ENCODE data around the gene EIF2AK2. TPM values are rescaled to one million over a fixed set of nuclear protein-coding genes. Genes with fewer than 3 reads are reported as not detected.
"Not testable (repeated sequence)": the region's sequence is repeated elsewhere in the genome, so short reads cannot be mapped to it uniquely, and the experiment has no call there.

EIF2AK2 gene
- total RNA-seq (2014; rRNA removed; shearing (Covaris generic)), result 11.7 and 14.5 TPM in 2 replicates

GRCh38 chr2:37156857-37157714 lies at the start of gene EIF2AK2:
Gene EIF2AK2, minus strand, starts transcription at chr2:37156980. Its CDS starts 9,174 bp downstream, at chr2:37147806.
- DNase-seq (ENCODE audit: low spot score), result peak; percentile 77

- no peak for DNase-seq (ENCODE audit: low spot score)
Measured at GRCh38 chr2:37205689-37206341, 49.0 kb upstream of the EIF2AK2 start.

DNA sequence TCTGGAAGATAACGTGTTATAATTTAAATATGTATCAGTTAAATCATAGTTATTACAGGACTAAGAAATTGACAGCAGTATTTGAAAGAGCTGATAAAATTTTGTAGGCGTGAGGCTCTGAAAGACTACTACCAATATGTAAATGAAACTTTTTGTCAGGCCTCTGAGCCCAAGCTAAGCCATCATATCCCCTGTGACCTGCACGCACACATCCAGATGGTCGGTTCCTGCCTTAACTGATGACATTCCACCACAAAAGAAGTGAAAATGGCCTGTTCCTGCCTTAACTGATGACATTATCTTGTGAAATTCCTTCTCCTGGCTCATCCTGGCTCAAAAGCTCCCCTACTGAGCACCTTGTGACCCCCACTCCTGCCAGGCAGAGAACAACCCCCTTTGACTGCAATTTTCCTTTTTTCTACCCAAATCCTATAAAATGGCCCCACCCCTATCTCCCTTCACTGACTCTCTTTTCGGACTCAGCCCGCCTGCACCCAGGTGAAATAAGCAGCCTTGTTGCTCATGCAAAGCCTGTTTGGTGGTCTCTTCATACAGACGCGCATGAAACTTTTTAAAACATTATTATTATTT lies 48.4 kb upstream of the EIF2AK2 start:
- not testable (repeated sequence) for DNase-seq (ENCODE audit: low spot score)

GRCh38 chr2:37203708-37204107 lies 46.9 kb upstream of the EIF2AK2 start:
- DNase-seq (ENCODE audit: low spot score), result no peak

GRCh38 chr2:37201766-37202165 lies 45.0 kb upstream of the EIF2AK2 start:
- DNase-seq (ENCODE audit: low spot score), result no peak

GRCh38 chr2:37201208-37201607 lies 44.4 kb upstream of the EIF2AK2 start:
- no peak for DNase-seq (ENCODE audit: low spot score)

GRCh38 chr2:37198681-37199065 lies 41.9 kb upstream of the EIF2AK2 start:
- no peak for DNase-seq (ENCODE audit: low spot score)

GRCh38 chr2:37196320-37197195 lies 39.8 kb upstream of the EIF2AK2 start, which contains the start of gene CEBPZOS:
Gene CEBPZOS, plus strand, starts transcription at chr2:37196496. Its CDS starts 3,209 bp downstream, at chr2:37199705.
- peak; percentile 92 for DNase-seq (ENCODE audit: low spot score)

- not testable (repeated sequence) for DNase-seq (ENCODE audit: low spot score)
Measured at GRCh38 chr2:37195862-37196319, 39.1 kb upstream of the EIF2AK2 start.

GRCh38 chr2:37192551-37192950 lies 35.8 kb upstream of the EIF2AK2 start:
- DNase-seq (ENCODE audit: low spot score), result no peak

DNA sequence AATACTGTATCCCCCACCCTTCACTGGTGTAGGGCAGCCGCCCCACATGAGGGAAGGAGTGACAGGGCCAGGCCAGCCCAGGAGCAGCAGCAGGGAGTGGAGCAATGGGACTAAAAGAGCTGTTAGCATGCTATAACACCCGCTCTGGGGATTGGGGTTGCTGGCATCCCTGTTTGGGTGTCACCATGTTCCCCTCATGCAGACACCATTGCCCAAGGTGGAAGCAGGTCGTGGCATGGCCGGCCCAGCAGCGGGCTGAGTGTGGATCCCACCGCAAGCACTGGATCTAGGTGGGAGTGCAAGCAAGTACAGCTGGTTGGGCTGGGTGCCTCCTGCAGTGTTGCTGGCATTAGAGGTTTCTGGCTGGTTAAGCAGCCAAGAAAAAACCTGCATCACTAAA lies 35.0 kb upstream of the EIF2AK2 start:
- no peak for DNase-seq (ENCODE audit: low spot score)

DNA sequence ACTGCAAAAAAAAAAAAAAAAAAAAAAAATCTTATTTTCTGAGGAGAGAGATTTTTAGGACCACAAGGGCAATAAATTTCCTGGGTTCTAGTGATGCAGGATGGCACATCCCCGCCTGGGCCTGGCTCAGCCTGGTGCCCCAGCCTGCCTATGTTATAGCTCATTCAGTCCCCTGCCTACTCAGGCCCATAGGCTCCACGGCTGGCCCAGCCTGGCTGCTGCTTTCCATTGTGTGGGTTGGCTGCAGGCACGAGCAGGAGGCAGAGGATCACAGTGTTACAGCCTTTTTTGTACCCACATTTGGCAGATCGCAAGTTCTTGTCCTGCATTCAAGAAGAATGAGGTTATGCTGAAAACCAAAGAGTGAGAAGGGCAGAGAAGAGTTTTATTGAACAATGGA lies 34.5 kb upstream of the EIF2AK2 start:
- DNase-seq (ENCODE audit: low spot score), result no peak

DNA sequence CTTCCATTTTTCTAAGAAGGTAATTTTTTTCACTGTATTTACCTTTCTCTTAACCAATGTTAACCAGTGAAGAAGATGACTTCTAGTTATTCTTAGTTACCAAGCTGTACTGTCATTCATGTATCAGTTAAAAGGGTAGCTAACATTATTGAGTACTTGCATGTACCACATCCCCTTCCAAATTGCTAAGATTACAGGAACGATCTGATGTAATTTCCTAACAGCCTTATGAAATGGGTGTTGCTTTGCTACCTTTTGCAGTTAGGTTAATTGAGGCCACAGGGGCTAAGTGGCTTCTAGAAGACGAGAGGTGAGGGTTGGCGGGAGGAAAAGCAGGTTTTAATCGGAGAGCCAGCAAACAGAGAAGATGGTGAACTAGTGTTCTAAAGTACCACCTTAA lies 33.5 kb upstream of the EIF2AK2 start:
- no peak for DNase-seq (ENCODE audit: low spot score)

- DNase-seq (ENCODE audit: low spot score), result peak; percentile 79
Measured at GRCh38 chr2:37189452-37190153, 32.8 kb upstream of the EIF2AK2 start.

DNA sequence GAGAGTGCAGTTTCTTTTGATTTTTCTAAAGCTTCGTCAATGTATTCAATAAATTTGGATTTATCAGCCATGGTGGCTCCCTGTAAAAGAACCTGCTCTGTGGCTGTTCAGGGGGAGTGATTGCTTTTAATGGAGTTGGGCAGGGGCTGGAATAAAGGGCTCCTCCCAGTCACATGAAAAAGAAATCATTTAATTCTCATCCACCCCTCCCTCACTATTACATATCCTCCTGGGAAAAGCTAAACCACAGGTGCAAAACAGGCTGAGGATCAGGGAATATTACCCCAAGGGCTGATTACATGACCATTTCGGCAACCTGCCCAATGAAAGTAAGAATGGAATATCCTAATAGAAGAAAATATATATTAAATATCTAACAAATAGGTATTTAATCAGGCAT lies 31.8 kb upstream of the EIF2AK2 start, which contains the start of gene SULT6B1:
Gene SULT6B1, minus strand, starts transcription at position 101 of the 400 bp plus-strand sequence. Its CDS starts 30 bp downstream, at position 71.
- DNase-seq (ENCODE audit: low spot score), result no peak

GRCh38 chr2:37181726-37182684 lies 25.2 kb upstream of the EIF2AK2 start:
- peak; percentile 26 for DNase-seq (ENCODE audit: low spot score)

DNA sequence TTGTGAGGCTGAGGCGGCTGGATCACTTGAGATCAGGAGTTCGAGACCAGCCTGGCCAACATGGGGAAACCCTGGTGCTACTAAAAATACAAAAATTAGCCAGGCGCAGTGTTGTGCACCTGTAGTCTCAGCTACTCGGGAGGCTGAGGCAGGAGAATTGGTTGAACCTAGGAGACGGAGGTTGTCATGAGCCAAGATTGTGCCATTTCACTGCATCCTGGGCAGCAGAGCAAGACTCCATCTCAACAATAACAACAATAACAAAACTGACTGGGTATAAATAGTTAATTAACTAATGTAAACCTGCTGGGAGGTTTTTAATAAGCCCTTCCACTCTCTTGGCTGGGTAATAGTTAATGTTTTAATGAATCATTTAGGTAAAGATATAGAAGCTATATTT lies 23.9 kb upstream of the EIF2AK2 start:
- no peak for DNase-seq (ENCODE audit: low spot score)

DNA sequence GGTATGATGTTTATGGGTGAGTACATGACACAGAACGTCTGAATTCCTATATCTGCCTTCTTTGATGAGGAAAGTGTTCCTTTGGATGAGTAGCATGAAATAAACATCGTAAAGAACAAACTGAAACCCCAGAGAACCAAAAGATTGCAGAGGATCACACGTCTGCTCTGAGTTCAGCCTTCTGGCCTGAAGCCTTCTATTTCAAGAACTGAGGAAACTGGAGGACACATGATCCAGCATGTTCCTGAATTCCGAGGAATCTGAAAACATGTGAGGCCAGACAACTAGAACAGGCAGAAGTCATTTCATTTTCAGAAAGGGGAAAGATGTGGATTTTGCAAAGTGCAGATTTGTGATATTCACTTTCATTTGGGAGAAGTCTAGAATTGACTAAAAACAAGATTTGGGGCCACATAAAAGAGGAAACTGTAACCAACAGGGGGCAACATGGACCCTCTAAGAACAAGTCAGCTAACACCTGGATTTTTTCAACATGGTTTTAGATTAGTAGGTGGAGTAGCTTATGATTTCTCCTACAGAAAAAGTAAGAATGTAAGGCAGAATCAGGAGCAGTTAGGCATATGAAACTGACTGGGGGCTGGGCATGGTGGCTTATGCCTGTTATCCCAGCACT lies 23.3 kb upstream of the EIF2AK2 start:
- DNase-seq (ENCODE audit: low spot score), result no peak

GRCh38 chr2:37173741-37174140 lies 17.0 kb upstream of the EIF2AK2 start:
- no peak for DNase-seq (ENCODE audit: low spot score)
